K562 (cell line): Measurements from ENCODE around the gene TIMP1. TPM values are rescaled to one million over a fixed set of nuclear protein-coding genes. Genes with fewer than 3 reads are reported as not detected.

Experiments used
- COPS2 ChIP-seq: fragments of 450-650 bp; conservative IDR thresholded peaks from 2 replicates; pipeline ENCODE4 v1.6.1; 2016; ENCODE audit warnings: mild to moderate bottlenecking, moderate library complexity
- E2F3 ChIP-seq: fragments of 250-450 bp; sonication (Bioruptor Pico); IDR thresholded peaks from 2 replicates; pipeline ENCODE4 v1.4.0; 2020; ENCODE audit warnings: mild to moderate bottlenecking
- EP300 ChIP-seq: IDR thresholded peaks from 2 replicates; pipeline ENCODE4 v1.6.1; 2012; ENCODE audit warnings: low read length, improper control_type of control experiment
- EP400 ChIP-seq: fragments of 450-650 bp; IDR thresholded peaks from 2 replicates; pipeline ENCODE4 v1.6.1; 2017; ENCODE audit warnings: antibody characterized with exemption, mild to moderate bottlenecking, moderate library complexity
- ESRRA ChIP-seq: fragments of 450-650 bp; IDR thresholded peaks from 2 replicates; pipeline ENCODE4 v1.6.1; 2014; ENCODE audit warnings: low read depth, mild to moderate bottlenecking, moderate library complexity, borderline replicate concordance
- FOXJ3 ChIP-seq: sonication (generic); formaldehyde crosslinking; IDR thresholded peaks from 2 replicates; pipeline ENCODE4 v1.4.0; 2020; ENCODE audit warnings: mild to moderate bottlenecking, missing genetic modification reagents
- MLLT1 ChIP-seq, 2 experiments: fragments of 450-650 bp; IDR thresholded peaks; 2 replicates each; pipeline ENCODE4 v1.6.1; 2016
- NONO ChIP-seq, 2 experiments: fragments of 200-400 bp in 1 of 2; fragments of 450-650 bp in 1 of 2; formaldehyde crosslinking in 1 of 2; IDR thresholded peaks; 2 replicates each; pipeline ENCODE4 v1.6.1; 2017; ENCODE audit warnings: low read depth in 2 of 2, mild to moderate bottlenecking in 2 of 2, moderate library complexity in 2 of 2, low read length in 1 of 2
- NR2C2 ChIP-seq, 2 experiments: fragments of 200-800 bp in 1 of 2; sonication (Bioruptor generic) in 1 of 2; sonication (generic) in 1 of 2; formaldehyde crosslinking in 1 of 2; IDR thresholded peaks; 2 replicates each; pipeline versions ENCODE4 v1.6.1 to v1.8.0; 2016 to 2022; ENCODE audit warnings: mild to moderate bottlenecking in 1 of 2, missing compliant biosample characterization in 1 of 2, missing genetic modification characterization in 1 of 2, missing genetic modification reagents in 1 of 2
- OTX1 ChIP-seq: fragments of 450-650 bp; formaldehyde crosslinking; IDR thresholded peaks from 2 replicates; pipeline ENCODE4 v1.4.0; 2022; ENCODE audit warnings: mild to moderate bottlenecking
- PKNOX1 ChIP-seq: fragments of 450-650 bp; IDR thresholded peaks from 2 replicates; pipeline ENCODE4 v1.6.1; 2016
- SMAD4 ChIP-seq: fragments of 250-450 bp; sonication (Bioruptor Pico); conservative IDR thresholded peaks from 2 replicates; pipeline ENCODE4 v1.8.0; 2021; ENCODE audit warnings: inconsistent platforms, mild to moderate bottlenecking, moderate library complexity
- SMARCE1 ChIP-seq: fragments of 450-650 bp; IDR thresholded peaks from 2 replicates; pipeline ENCODE4 v1.7.1; 2016; ENCODE audit warnings: mild to moderate bottlenecking
- ZNF280B ChIP-seq: fragments of 250-450 bp; sonication (Bioruptor Pico); IDR thresholded peaks from 2 replicates; pipeline ENCODE4 v1.5.1; 2021; ENCODE audit warnings: mild to moderate bottlenecking
- ZNF785 ChIP-seq: fragments of 250-450 bp; sonication (Bioruptor Pico); IDR thresholded peaks from 2 replicates; pipeline ENCODE4 v1.4.0; 2020; ENCODE audit warnings: mild to moderate bottlenecking
- polyA plus RNA-seq, 8 experiments: library from polyadenylated mRNA; depleted of rRNA in 4 of 8; stranded (reverse) in 5 of 8; unstranded in 3 of 8; fragments of >200 nt; fragmentation: Nextera tagmentation in 2 of 8; fragmentation: Illumina TruSeq in 1 of 8; extraction: Ambion mirVana in 2 of 8; extraction: Trizol in 1 of 8; gene quantifications; 2 replicates each; pipeline versions ENCODE4 v1.2.1 to v1.2.3, GENCODE V29; 2011 to 2014; ENCODE audit warnings: inconsistent platforms in 1 of 8, missing spikeins in 1 of 8
- total RNA-seq, 7 experiments: library from RNA; depleted of rRNA in 6 of 7; stranded (reverse); fragments of >200 nt in 6 of 7; fragmentation: Illumina TruSeq in 2 of 7; extraction: Trizol in 2 of 7; gene quantifications; 2 replicates each; pipeline versions ENCODE4 v1.2.1 to v1.2.3, GENCODE V29; 2011 to 2021; ENCODE audit warnings: low replicate concordance in 1 of 7
- TF ChIP-seq, protein P1 (sequence below): fragments of 450-650 bp; conservative IDR thresholded peaks from 2 replicates; pipeline ENCODE4 v1.6.1; 2016; ENCODE audit warnings: missing genetic modification characterization, low read depth, mild to moderate bottlenecking, control low read depth, missing compliant biosample characterization
- TF ChIP-seq, protein P2 (sequence below): fragments of 250-450 bp; sonication (Bioruptor Pico); IDR thresholded peaks from 2 replicates; pipeline ENCODE4 v1.8.0; 2021; ENCODE audit warnings: mild to moderate bottlenecking, moderate library complexity

TIMP1 gene
- total and polyA plus RNA-seq, 9 of the 15 experiments (the other 6 are each of a cell fraction or from before 2014, with no cell fraction given), result 115 to 699 (median 273) TPM

GRCh38 chrX:47619486-47620302 lies 37.5 kb downstream of the TIMP1 start, which contains the start of gene SYN1 (continued):
- no peak for TF ChIP-seq PKNOX1
- peak in 1 of 2 experiments; percentile 99; a peak in 2 of 4 replicates for TF ChIP-seq NONO (IDR thresholded peaks at IDR 0.05; ENCODE audit: low read depth in 2 of 2, low read length in 1 of 2)
- peak; percentile 82 for TF ChIP-seq SMAD4 (CRISPR knock-in tag)
- TF ChIP-seq COPS2, result no peak
- TF ChIP-seq NR2C2 (CRISPR knock-in tag; IDR thresholded peaks at IDR 0.05), result peak; percentile 60; the same call in 1 of the 2 replicates
- TF ChIP-seq NR2C2 (tag; IDR thresholded peaks at IDR 0.05), result peak; percentile 17; the same call in 1 of the 2 replicates
- TF ChIP-seq, protein P1, sequence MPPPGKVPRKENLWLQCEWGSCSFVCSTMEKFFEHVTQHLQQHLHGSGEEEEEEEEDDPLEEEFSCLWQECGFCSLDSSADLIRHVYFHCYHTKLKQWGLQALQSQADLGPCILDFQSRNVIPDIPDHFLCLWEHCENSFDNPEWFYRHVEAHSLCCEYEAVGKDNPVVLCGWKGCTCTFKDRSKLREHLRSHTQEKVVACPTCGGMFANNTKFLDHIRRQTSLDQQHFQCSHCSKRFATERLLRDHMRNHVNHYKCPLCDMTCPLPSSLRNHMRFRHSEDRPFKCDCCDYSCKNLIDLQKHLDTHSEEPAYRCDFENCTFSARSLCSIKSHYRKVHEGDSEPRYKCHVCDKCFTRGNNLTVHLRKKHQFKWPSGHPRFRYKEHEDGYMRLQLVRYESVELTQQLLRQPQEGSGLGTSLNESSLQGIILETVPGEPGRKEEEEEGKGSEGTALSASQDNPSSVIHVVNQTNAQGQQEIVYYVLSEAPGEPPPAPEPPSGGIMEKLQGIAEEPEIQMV (tag), result no peak
- TF ChIP-seq OTX1 (CRISPR knock-in tag), result no peak
- TF ChIP-seq SMARCE1, result no peak
- peak; percentile 72 for TF ChIP-seq ESRRA
- TF ChIP-seq EP300, result peak; percentile 20; the same call in 1 of the 2 replicates
- no peak for TF ChIP-seq FOXJ3 (CRISPR knock-in tag)
- TF ChIP-seq MLLT1 (IDR thresholded peaks at IDR 0.05), result no peak
- no peak for TF ChIP-seq ZNF785 (CRISPR knock-in tag)
- TF ChIP-seq, protein P2, sequence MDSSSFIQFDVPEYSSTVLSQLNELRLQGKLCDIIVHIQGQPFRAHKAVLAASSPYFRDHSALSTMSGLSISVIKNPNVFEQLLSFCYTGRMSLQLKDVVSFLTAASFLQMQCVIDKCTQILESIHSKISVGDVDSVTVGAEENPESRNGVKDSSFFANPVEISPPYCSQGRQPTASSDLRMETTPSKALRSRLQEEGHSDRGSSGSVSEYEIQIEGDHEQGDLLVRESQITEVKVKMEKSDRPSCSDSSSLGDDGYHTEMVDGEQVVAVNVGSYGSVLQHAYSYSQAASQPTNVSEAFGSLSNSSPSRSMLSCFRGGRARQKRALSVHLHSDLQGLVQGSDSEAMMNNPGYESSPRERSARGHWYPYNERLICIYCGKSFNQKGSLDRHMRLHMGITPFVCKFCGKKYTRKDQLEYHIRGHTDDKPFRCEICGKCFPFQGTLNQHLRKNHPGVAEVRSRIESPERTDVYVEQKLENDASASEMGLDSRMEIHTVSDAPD, result no peak
- no peak for TF ChIP-seq ZNF280B (CRISPR knock-in tag)
- no peak for TF ChIP-seq EP400
- TF ChIP-seq E2F3 (CRISPR knock-in tag), result no peak
